ENCODE measurements around the gene COX6A2. TPM values are rescaled to one million over a fixed set of nuclear protein-coding genes. Genes with fewer than 3 reads are reported as not detected.

Gene COX6A2
- total and polyA plus RNA-seq, 2 donors (not counting 3 experiments of a cell fraction or from before 2014, with no cell fraction given): not detected

DNA sequence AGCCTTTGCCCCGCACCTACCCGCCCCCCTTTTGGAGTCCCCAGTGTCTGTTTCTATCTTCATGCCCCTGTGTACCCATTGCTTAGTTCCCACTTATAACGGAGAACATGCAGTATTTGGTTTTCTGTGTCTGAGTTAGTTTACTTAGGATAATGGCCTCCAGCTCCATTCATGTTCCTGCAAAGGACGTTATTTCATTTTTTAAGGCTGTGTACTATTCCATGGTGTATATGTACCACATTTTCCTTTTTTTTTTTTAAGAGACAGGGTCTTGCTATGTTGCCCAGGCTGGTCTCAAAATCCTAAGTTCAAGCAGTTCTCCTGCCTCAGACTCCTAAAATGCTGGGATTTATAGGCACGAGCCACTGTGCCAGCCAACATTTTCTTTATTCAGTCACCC lies 39.7 kb upstream of the COX6A2 start:
- intact Hi-C loops (cut with micrococcal nuclease): no loop called here
- POLR2A ChIA-PET: no interaction called here
- dilution Hi-C loops (cut with MboI; ENCODE audit: extremely low pct_ligation_motif_present, low sequenced_read_pairs): no loop called here
- Histone ChIP-seq H3K4me2 (ENCODE audit: insufficient read depth, low read length) (no peak overlapping the region), H3K9ac (replicated peaks; ENCODE audit: extremely low read depth, insufficient read depth, low read length) (no peak overlapping the region), H2AFZ (ENCODE audit: low read depth, low read length) (no peak overlapping the region), H3K4me1 (ENCODE audit: control insufficient read depth, extremely low read depth, insufficient read depth, low read length) (peaks cover 9% of the 10 kb centered on the region), H3K9me3 (replicated peaks; ENCODE audit: control insufficient read depth, insufficient read depth, low read length) (no peaks in the 10 kb centered on the region), H3K27me3 (ENCODE audit: control insufficient read depth in 2 of 2, insufficient read depth in 2 of 2, low read length in 2 of 2) (no peaks in the 10 kb centered on the region), H3K4me3 (replicated peaks in 1 of 3; ENCODE audit: insufficient read depth in 1 of 3, low read depth in 1 of 3, low read length in 3 of 3) (no peak overlapping the region), H3K27ac (ENCODE audit: insufficient read depth, low read depth, low read length) (no peak overlapping the region), H3K9me1 (replicated peaks; ENCODE audit: control insufficient read depth, extremely low read depth, insufficient read depth, low read length) (no peaks in the 10 kb centered on the region), H4K20me1 (replicated peaks; ENCODE audit: control insufficient read depth, extremely low read depth, insufficient read depth, low read length) (no peaks in the 10 kb centered on the region), H3K79me2 (ENCODE audit: control insufficient read depth, insufficient read depth, low read length) (peaks cover 11% of the 10 kb centered on the region), H3K36me3 (ENCODE audit: control insufficient read depth in 2 of 2, extremely low read depth in 1 of 2, insufficient read depth in 2 of 2, low read length in 2 of 2) (peaks cover 6 to 17% of the 10 kb centered on the region in 2 experiments)
- BruUV-seq (replicated peaks): no TSS peak
- CTCF ChIA-PET: no interaction called here
- no peak for FAIRE-seq
- TF ChIP-seq, protein P1, sequence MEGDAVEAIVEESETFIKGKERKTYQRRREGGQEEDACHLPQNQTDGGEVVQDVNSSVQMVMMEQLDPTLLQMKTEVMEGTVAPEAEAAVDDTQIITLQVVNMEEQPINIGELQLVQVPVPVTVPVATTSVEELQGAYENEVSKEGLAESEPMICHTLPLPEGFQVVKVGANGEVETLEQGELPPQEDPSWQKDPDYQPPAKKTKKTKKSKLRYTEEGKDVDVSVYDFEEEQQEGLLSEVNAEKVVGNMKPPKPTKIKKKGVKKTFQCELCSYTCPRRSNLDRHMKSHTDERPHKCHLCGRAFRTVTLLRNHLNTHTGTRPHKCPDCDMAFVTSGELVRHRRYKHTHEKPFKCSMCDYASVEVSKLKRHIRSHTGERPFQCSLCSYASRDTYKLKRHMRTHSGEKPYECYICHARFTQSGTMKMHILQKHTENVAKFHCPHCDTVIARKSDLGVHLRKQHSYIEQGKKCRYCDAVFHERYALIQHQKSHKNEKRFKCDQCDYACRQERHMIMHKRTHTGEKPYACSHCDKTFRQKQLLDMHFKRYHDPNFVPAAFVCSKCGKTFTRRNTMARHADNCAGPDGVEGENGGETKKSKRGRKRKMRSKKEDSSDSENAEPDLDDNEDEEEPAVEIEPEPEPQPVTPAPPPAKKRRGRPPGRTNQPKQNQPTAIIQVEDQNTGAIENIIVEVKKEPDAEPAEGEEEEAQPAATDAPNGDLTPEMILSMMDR (IDR thresholded peaks at IDR 0.05; ENCODE audit: extremely low read depth in 1 of 2, insufficient read depth in 1 of 2, low read depth in 1 of 2, low read length in 2 of 2): no peak
- TF ChIP-seq GATA2 (IDR thresholded peaks at IDR 0.05; ENCODE audit: insufficient read depth, insufficient read length, low read depth, low read length) (no peak), EZH2 (IDR thresholded peaks at IDR 0.05; ENCODE audit: borderline replicate concordance, low read depth, low read length, severe bottlenecking) (no peak), POLR2AphosphoS5 (IDR thresholded peaks at IDR 0.05; ENCODE audit: insufficient read depth, low read depth, low read length) (no peak)
- TF ChIP-seq, protein P2, sequence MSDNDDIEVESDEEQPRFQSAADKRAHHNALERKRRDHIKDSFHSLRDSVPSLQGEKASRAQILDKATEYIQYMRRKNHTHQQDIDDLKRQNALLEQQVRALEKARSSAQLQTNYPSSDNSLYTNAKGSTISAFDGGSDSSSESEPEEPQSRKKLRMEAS (IDR thresholded peaks at IDR 0.05; ENCODE audit: insufficient read depth, insufficient read length): no peak
- no peak for DNase-seq (ENCODE audit: low read depth, low spot score)
